Pancreas (tissue), 10 donors: ENCODE results near the gene DOK7. TPM values are rescaled to one million over a fixed set of nuclear protein-coding genes. Genes with fewer than 3 reads are reported as not detected.

ENCODE experiments used
- ATAC-seq, 4 donors: fragments of 200-7000 bp; cut with Tn5 transposase; one replicate each; pipeline versions ENCODE4 v1.8.0 to v1.9.1; 2020; ENCODE audit warnings: mild to moderate bottlenecking in 4 of 4, moderate library complexity in 4 of 4
- DNase-seq, 6 donors: peaks; one replicate each; pipeline ENCODE4 v3.0.0-alpha.2; 2020
- FAIRE-seq: peaks from 2 replicates; lab custom pipeline; 2012; peaks lifted over from hg19 to GRCh38; lab: Jason Lieb, UNC
- H3K27ac ChIP-seq, 4 donors: fragments of 200-600 bp; sonication (generic); 1 replicate in 3 of 4; 2 replicates in 1 of 4; pipeline versions ENCODE4 v1.5.0 to v1.8.0; 2020
- H3K27me3 ChIP-seq, 4 donors: fragments of 200-600 bp; one replicate each; pipeline ENCODE4 v1.8.0; 2021
- H3K36me3 ChIP-seq, 3 donors: fragments of 200-600 bp; sonication (generic) in 1 of 3; one replicate each; pipeline versions ENCODE4 v1.5.0 to v1.8.0; 2020 to 2021
- H3K4me1 ChIP-seq, 3 donors: fragments of 200-600 bp; one replicate each; pipeline ENCODE4 v1.8.0; 2021
- H3K4me3 ChIP-seq, 4 donors: fragments of 200-600 bp; sonication (generic) in 2 of 4; one replicate each; pipeline versions ENCODE4 v1.5.0 to v1.8.0; 2020 to 2021
- H3K9me3 ChIP-seq, 4 donors: fragments of 200-600 bp; one replicate each; pipeline ENCODE4 v1.8.0; 2021
- WGBS, 2 donors: extraction: QIAGEN DNeasy Blood & Tissue Kit; methylation state at CpG; one replicate each; pipeline ENCODE4 v1.1.7; 2013; 5-methylcytosine and 5-hydroxymethylcytosine counted together
- intact Hi-C, 3 donors: fragments of 100-400 bp; cut with DNase I; formaldehyde crosslinking; loops; one replicate each; pipeline versions ENCODE4 v1.11.1 to v1.14.2; 2022
- polyA plus RNA-seq, 2 donors: library from polyadenylated mRNA; stranded (reverse); fragments of 200-250 nt; gene quantifications; one replicate each; pipeline ENCODE4 v1.2.3, GENCODE V29; 2013
- total RNA-seq, 6 donors: library from RNA; stranded (reverse); fragmentation: NEBNext Ultra II Directional in 4 of 6; extraction: Animal tissue kit (Norgen Biotek cat#: 25700) in 4 of 6; gene quantifications; one replicate each; pipeline versions ENCODE4 v1.2.1 to v1.2.4, GENCODE V29; 2021 to 2023
- TF ChIP-seq, protein P1 (sequence below), 4 donors: fragments of 200-600 bp; sonication (generic) in 3 of 4; IDR thresholded peaks; one replicate each; pipeline versions ENCODE4 v1.5.0 to v1.8.0; 2021; ENCODE audit warnings: antibody characterized with exemption in 4 of 4
- donor health status: healthy with polysubstance abuse.
- donor health status: DM: no; HTN: no; CAD: no; lungs with moderate emphysema.
- donor health status: DM: no; HTN: no; CAD: no.
- donor health status: control.
- donor health status: control.
- donor health status: Bipolar disorder and iron deficiency.
- donor health status: DM: yes; HTN: yes; CAD: no.
- donor health status: DM: no; HTN: no; CAD: no.
- donor health status: DM: no; HTN: no; CAD: no.
- donor health status: DM: yes; HTN: yes; CAD: no.

The DOK7 gene
- total and polyA plus RNA-seq, 8 donors, result 2.5 to 8.0 (median 4.2) TPM

DNA sequence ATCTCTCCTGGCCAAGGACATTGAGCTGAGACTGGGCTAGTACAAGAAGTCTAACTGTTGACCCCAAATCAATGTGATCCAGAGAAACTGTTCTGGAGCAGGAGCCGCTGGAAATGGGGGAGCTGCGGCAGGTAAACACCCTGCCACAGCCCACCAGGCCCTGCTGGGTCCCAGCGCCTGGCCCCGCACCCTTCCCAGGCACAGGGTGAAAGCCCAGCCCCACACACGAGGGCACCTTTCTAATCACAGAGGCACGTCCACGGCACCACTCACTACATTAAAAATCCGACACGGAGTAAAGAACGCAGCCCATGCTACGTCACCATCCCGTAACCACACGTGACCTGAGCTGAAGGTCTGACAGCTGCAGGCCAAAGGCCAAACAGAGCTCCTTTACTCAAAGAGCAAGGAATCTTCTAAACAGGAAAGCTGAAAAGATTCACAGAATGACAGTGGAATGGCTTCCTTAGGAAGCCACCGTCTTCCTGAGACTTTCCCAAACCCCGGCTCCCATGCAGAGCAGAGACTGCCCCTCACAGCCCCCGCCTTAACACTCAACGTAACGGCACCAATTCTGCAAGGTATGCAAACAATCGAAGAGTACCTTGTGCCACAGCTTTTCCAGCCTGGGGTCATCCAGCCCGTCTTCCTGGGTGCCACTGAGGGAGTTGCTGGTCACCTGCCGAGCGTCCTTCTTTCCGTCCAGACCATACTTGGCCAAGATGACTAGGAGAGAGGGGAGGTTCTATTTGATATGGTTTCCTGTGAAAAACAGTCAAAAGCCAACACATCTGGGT is 56.6 kb downstream of the DOK7 start:
- Histone ChIP-seq H3K27ac (no peak overlapping the region), H3K27me3 (no peaks in the 10 kb centered on the region), H3K4me1 (no peaks in the 10 kb centered on the region), H3K4me3 (no peak overlapping the region), H3K36me3 (peaks cover 15 to 88% (median 60%) of the 10 kb centered on the region in 3 donors), H3K9me3 (no peaks in the 10 kb centered on the region)
- DNase-seq (peak in 2 of 6 donors; percentile 30 to 36), ATAC-seq (no peak), FAIRE-seq (no peak)
- TF ChIP-seq, protein P1, sequence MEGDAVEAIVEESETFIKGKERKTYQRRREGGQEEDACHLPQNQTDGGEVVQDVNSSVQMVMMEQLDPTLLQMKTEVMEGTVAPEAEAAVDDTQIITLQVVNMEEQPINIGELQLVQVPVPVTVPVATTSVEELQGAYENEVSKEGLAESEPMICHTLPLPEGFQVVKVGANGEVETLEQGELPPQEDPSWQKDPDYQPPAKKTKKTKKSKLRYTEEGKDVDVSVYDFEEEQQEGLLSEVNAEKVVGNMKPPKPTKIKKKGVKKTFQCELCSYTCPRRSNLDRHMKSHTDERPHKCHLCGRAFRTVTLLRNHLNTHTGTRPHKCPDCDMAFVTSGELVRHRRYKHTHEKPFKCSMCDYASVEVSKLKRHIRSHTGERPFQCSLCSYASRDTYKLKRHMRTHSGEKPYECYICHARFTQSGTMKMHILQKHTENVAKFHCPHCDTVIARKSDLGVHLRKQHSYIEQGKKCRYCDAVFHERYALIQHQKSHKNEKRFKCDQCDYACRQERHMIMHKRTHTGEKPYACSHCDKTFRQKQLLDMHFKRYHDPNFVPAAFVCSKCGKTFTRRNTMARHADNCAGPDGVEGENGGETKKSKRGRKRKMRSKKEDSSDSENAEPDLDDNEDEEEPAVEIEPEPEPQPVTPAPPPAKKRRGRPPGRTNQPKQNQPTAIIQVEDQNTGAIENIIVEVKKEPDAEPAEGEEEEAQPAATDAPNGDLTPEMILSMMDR (IDR thresholded peaks at IDR 0.05), result no peak
- intact Hi-C loops, result no loop called here
- 91 to 92% methylated on average over 23 of the region's 23 CpGs for WGBS, 2 donors

- 90 to 91% methylated on average over 11 of the region's 11 CpGs for WGBS, 2 donors
- Histone ChIP-seq H3K4me1 (no peaks in the 10 kb centered on the region), H3K27ac (no peak overlapping the region), H3K27me3 (no peaks in the 10 kb centered on the region), H3K4me3 (no peak overlapping the region), H3K9me3 (no peaks in the 10 kb centered on the region), H3K36me3 (peaks cover 15 to 85% (median 60%) of the 10 kb centered on the region in 3 donors)
- no peak for FAIRE-seq
- intact Hi-C loops, result no loop called here
- ATAC-seq, result no peak
- TF ChIP-seq, protein P1 (IDR thresholded peaks at IDR 0.05), result no peak
- DNase-seq, result peak in 3 of 6 donors; percentile 6 to 32 (median 19)
These were observed 57.2 kb downstream of the DOK7 start for GRCh38 chr4:3520276-3520675.

DNA sequence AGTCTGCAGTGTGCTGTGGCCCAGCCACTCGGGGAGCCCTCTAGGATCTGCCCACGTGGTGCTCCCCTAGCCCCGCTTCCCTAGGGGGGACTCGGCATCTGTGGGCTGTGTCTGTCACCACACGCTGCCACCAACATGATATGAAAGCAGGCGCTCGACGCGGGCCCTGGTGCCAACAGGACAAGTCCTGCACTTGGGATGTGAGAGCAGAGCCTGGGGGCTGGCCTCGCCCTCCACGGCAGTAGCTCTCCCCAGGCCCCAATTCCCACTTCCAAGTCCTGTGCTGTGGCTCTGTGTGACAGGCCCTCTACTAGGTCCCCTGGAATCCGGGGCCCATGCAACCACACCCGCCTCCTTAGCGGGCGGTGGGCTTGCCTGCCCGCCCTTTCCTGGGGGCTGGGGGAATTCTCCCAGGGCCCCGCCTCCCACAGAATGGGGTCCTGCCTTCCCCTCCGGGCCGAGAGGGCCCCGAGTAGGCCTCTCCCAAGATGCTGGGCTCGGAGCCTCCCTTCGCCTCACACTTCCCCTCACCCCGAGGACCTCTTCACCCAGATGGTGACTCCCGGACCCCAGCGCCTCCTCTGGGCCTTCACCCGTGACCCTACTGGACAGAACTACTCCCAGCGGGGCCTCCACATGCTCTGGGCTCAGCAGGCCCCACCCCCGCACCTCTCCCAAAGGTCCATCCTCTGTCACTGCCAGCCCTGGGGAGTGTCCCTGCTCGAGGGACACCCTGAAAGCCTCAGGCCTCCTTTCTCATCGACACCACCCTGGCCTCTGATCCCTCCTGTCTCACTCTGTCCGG is 57.9 kb downstream of the DOK7 start:
- no peak overlapping the region for H3K4me3 ChIP-seq
- ATAC-seq, result no peak
- no peaks in the 10 kb centered on the region for H3K9me3 ChIP-seq
- peak in 4 of 6 donors; percentile 3 to 67 (median 32) for DNase-seq
- no peaks in the 10 kb centered on the region for H3K4me1 ChIP-seq
- no peak for FAIRE-seq
- TF ChIP-seq, protein P1 (IDR thresholded peaks at IDR 0.05), result no peak
- intact Hi-C loops, result no loop called here
- no peaks in the 10 kb centered on the region for H3K27me3 ChIP-seq
- H3K27ac ChIP-seq, result no peak overlapping the region
- H3K36me3 ChIP-seq, result peaks cover 15 to 79% (median 57%) of the 10 kb centered on the region in 3 donors
- WGBS, 2 donors, result 92 to 94% methylated on average over 30 to 31 of the region's 31 CpGs

GRCh38 chr4:3521621-3522325 is 58.7 kb downstream of the DOK7 start:
- Histone ChIP-seq H3K9me3 (no peaks in the 10 kb centered on the region), H3K36me3 (peaks cover 15 to 71% (median 50%) of the 10 kb centered on the region in 3 donors), H3K27ac (no peak overlapping the region), H3K4me3 (no peak overlapping the region), H3K27me3 (no peaks in the 10 kb centered on the region), H3K4me1 (no peaks in the 10 kb centered on the region)
- TF ChIP-seq, protein P1 (IDR thresholded peaks at IDR 0.05), result no peak
- intact Hi-C loops, result no loop called here
- ATAC-seq (no peak), FAIRE-seq (no peak), DNase-seq (peak in 4 of 6 donors; percentile 2 to 51 (median 37))
- 93 to 94% methylated on average over 16 of the region's 16 CpGs for WGBS, 2 donors
